ENCODE data around the gene KCNG1.
A peak's percentile ranks its signal among the peaks of the same experiment; 100 is the strongest.

KCNG1 gene

GRCh38 chr20:50969912-50970311 is 53.0 kb downstream of the KCNG1 start:
- WGBS, 2 experiments, result 89 to 91% methylated on average over 8 of the region's 8 CpGs
- H3K27ac ChIP-seq (ENCODE audit: insufficient read depth, low read depth, low read length, poor library complexity, severe bottlenecking), result no peak overlapping the region
- H3K27me3 ChIP-seq (ENCODE audit: control insufficient read depth, insufficient read depth, low read length, poor library complexity, severe bottlenecking), result no peaks in the 10 kb centered on the region
- H3K36me3 ChIP-seq (ENCODE audit: control insufficient read depth, insufficient read depth, low read length), result no peaks in the 10 kb centered on the region
- no peaks in the 10 kb centered on the region for H3K9me3 ChIP-seq (ENCODE audit: control insufficient read depth, low read length)
- H3K4me1 ChIP-seq (ENCODE audit: control insufficient read depth, insufficient read depth, low read length), result peaks cover 25% of the 10 kb centered on the region
- H3K4me3 ChIP-seq (ENCODE audit: insufficient read depth, low read depth, low read length), result no peak overlapping the region

GRCh38 chr20:50969435-50969834 is 53.5 kb downstream of the KCNG1 start:
- H3K27me3 ChIP-seq (ENCODE audit: control insufficient read depth, insufficient read depth, low read length, poor library complexity, severe bottlenecking), result no peaks in the 10 kb centered on the region
- no peaks in the 10 kb centered on the region for H3K36me3 ChIP-seq (ENCODE audit: control insufficient read depth, insufficient read depth, low read length)
- no peak overlapping the region for H3K4me3 ChIP-seq (ENCODE audit: insufficient read depth, low read depth, low read length)
- peaks cover 25% of the 10 kb centered on the region for H3K4me1 ChIP-seq (ENCODE audit: control insufficient read depth, insufficient read depth, low read length)
- H3K27ac ChIP-seq (ENCODE audit: insufficient read depth, low read depth, low read length, poor library complexity, severe bottlenecking), result no peak overlapping the region
- WGBS, 2 experiments, result 85 to 93% methylated on average over 5 of the region's 5 CpGs
- H3K9me3 ChIP-seq (ENCODE audit: control insufficient read depth, low read length), result no peaks in the 10 kb centered on the region

GRCh38 chr20:50968289-50968688 is 54.6 kb downstream of the KCNG1 start:
- no peak overlapping the region for H3K4me3 ChIP-seq (ENCODE audit: insufficient read depth, low read depth, low read length)
- H3K27ac ChIP-seq (ENCODE audit: insufficient read depth, low read depth, low read length, poor library complexity, severe bottlenecking), result peak overlapping the region; percentile 80
- H3K9me3 ChIP-seq (ENCODE audit: control insufficient read depth, low read length), result no peaks in the 10 kb centered on the region
- 87 to 89% methylated on average over 9 of the region's 9 CpGs for WGBS, 2 experiments
- no peaks in the 10 kb centered on the region for H3K36me3 ChIP-seq (ENCODE audit: control insufficient read depth, insufficient read depth, low read length)
- peaks cover 25% of the 10 kb centered on the region for H3K4me1 ChIP-seq (ENCODE audit: control insufficient read depth, insufficient read depth, low read length)
- H3K27me3 ChIP-seq (ENCODE audit: control insufficient read depth, insufficient read depth, low read length, poor library complexity, severe bottlenecking), result no peaks in the 10 kb centered on the region

GRCh38 chr20:50967586-50967985 is 55.3 kb downstream of the KCNG1 start:
- Histone ChIP-seq H3K27ac (ENCODE audit: insufficient read depth, low read depth, low read length, poor library complexity, severe bottlenecking) (peak overlapping the region; percentile 80), H3K4me3 (ENCODE audit: insufficient read depth, low read depth, low read length) (no peak overlapping the region), H3K4me1 (ENCODE audit: control insufficient read depth, insufficient read depth, low read length) (peaks cover 25% of the 10 kb centered on the region), H3K27me3 (ENCODE audit: control insufficient read depth, insufficient read depth, low read length, poor library complexity, severe bottlenecking) (no peaks in the 10 kb centered on the region), H3K36me3 (ENCODE audit: control insufficient read depth, insufficient read depth, low read length) (no peaks in the 10 kb centered on the region), H3K9me3 (ENCODE audit: control insufficient read depth, low read length) (no peaks in the 10 kb centered on the region)
- 31 to 37% methylated on average over 7 of the region's 7 CpGs for WGBS, 2 experiments

- Histone ChIP-seq H3K4me3 (ENCODE audit: insufficient read depth, low read depth, low read length) (peak overlapping the region; percentile 74), H3K4me1 (ENCODE audit: control insufficient read depth, insufficient read depth, low read length) (peaks cover 8% of the 10 kb centered on the region), H3K9me3 (ENCODE audit: control insufficient read depth, low read length) (no peaks in the 10 kb centered on the region), H3K27me3 (ENCODE audit: control insufficient read depth, insufficient read depth, low read length, poor library complexity, severe bottlenecking) (no peaks in the 10 kb centered on the region), H3K27ac (ENCODE audit: insufficient read depth, low read depth, low read length, poor library complexity, severe bottlenecking) (no peak overlapping the region), H3K36me3 (ENCODE audit: control insufficient read depth, insufficient read depth, low read length) (peaks cover 7% of the 10 kb centered on the region)
- 73 to 76% methylated on average over 25 of the region's 25 CpGs for WGBS, 2 experiments
Measured at GRCh38 chr20:50959543-50960126, 63.3 kb downstream of the KCNG1 start.

GRCh38 chr20:50958615-50959542 is 64.0 kb downstream of the KCNG1 start, which contains the start of gene MOCS3:
TSS of gene MOCS3 (plus strand) at chr20:50958818. CDS start at chr20:50958843, 25 bp downstream.
- Histone ChIP-seq H3K4me1 (ENCODE audit: control insufficient read depth, insufficient read depth, low read length) (peaks cover 8% of the 10 kb centered on the region), H3K27me3 (ENCODE audit: control insufficient read depth, insufficient read depth, low read length, poor library complexity, severe bottlenecking) (no peaks in the 10 kb centered on the region), H3K27ac (ENCODE audit: insufficient read depth, low read depth, low read length, poor library complexity, severe bottlenecking) (peak within 1 kb of the TSS; percentile 83), H3K36me3 (ENCODE audit: control insufficient read depth, insufficient read depth, low read length) (peaks cover 7% of the 10 kb centered on the region), H3K4me3 (ENCODE audit: insufficient read depth, low read depth, low read length) (peak within 1 kb of the TSS; percentile 74), H3K9me3 (ENCODE audit: control insufficient read depth, low read length) (no peaks in the 10 kb centered on the region)
- 4% methylated on average over 67 of the region's 67 CpGs for WGBS, 2 experiments

- 1% methylated on average over 52 of the region's 52 CpGs for WGBS, 2 experiments
- H3K9me3 ChIP-seq (ENCODE audit: control insufficient read depth, low read length), result no peaks in the 10 kb centered on the region
- peak within 1 kb of the TSS; percentile 83 for H3K27ac ChIP-seq (ENCODE audit: insufficient read depth, low read depth, low read length, poor library complexity, severe bottlenecking)
- H3K36me3 ChIP-seq (ENCODE audit: control insufficient read depth, insufficient read depth, low read length), result peaks cover 7% of the 10 kb centered on the region
- H3K4me3 ChIP-seq (ENCODE audit: insufficient read depth, low read depth, low read length), result peak within 1 kb of the TSS; percentile 74
- H3K4me1 ChIP-seq (ENCODE audit: control insufficient read depth, insufficient read depth, low read length), result peaks cover 8% of the 10 kb centered on the region
- no peaks in the 10 kb centered on the region for H3K27me3 ChIP-seq (ENCODE audit: control insufficient read depth, insufficient read depth, low read length, poor library complexity, severe bottlenecking)
Measured at GRCh38 chr20:50957798-50958614, 64.9 kb downstream of the KCNG1 start, which contains the start of gene DPM1. TSS of gene DPM1 (minus strand) at chr20:50958532. CDS start at chr20:50958523, 9 bp downstream.

- Histone ChIP-seq H3K27ac (ENCODE audit: insufficient read depth, low read depth, low read length, poor library complexity, severe bottlenecking) (no peak overlapping the region), H3K9me3 (ENCODE audit: control insufficient read depth, low read length) (no peaks in the 10 kb centered on the region), H3K27me3 (ENCODE audit: control insufficient read depth, insufficient read depth, low read length, poor library complexity, severe bottlenecking) (no peaks in the 10 kb centered on the region), H3K36me3 (ENCODE audit: control insufficient read depth, insufficient read depth, low read length) (peaks cover 7% of the 10 kb centered on the region), H3K4me3 (ENCODE audit: insufficient read depth, low read depth, low read length) (peak overlapping the region; percentile 74), H3K4me1 (ENCODE audit: control insufficient read depth, insufficient read depth, low read length) (peaks cover 8% of the 10 kb centered on the region)
- WGBS, 2 experiments, result 44 to 50% methylated on average over 7 of the region's 7 CpGs
Measured at GRCh38 chr20:50957276-50957675, 65.6 kb downstream of the KCNG1 start.

- H3K36me3 ChIP-seq (ENCODE audit: control insufficient read depth, insufficient read depth, low read length), result peaks cover 11% of the 10 kb centered on the region
- no peak overlapping the region for H3K27ac ChIP-seq (ENCODE audit: insufficient read depth, low read depth, low read length, poor library complexity, severe bottlenecking)
Measured at GRCh38 chr20:50953821-50954220, 69.1 kb downstream of the KCNG1 start.

More at GRCh38 chr20:50953821-50954220, 69.1 kb downstream of the KCNG1 start:
- H3K9me3 ChIP-seq (ENCODE audit: control insufficient read depth, low read length), result no peaks in the 10 kb centered on the region
- H3K4me1 ChIP-seq (ENCODE audit: control insufficient read depth, insufficient read depth, low read length), result no peaks in the 10 kb centered on the region
- no peak overlapping the region for H3K4me3 ChIP-seq (ENCODE audit: insufficient read depth, low read depth, low read length)
- H3K27me3 ChIP-seq (ENCODE audit: control insufficient read depth, insufficient read depth, low read length, poor library complexity, severe bottlenecking), result no peaks in the 10 kb centered on the region
